ENCODE results near the gene MEGF6. TPM values are rescaled to one million over a fixed set of nuclear protein-coding genes. Genes with fewer than 3 reads are reported as not detected.

The MEGF6 gene
- total RNA-seq, 2 donors from 2014 or later = 67.3 to 82.5 TPM

- Histone ChIP-seq H3K27me3 (replicated peaks; ENCODE audit: insufficient read depth) (no peaks in the 10 kb centered on the region), H3K4me1 (replicated peaks) (no peaks in the 10 kb centered on the region), H3K9me3 (no peaks in the 10 kb centered on the region), H3K36me3 (peaks cover 4 to 6% of the 10 kb centered on the region in 2 donors), H3K4me3 (no peak overlapping the region), H3K27ac (no peak overlapping the region)
- TF ChIP-seq POLR2A (IDR thresholded peaks at IDR 0.05) (no peak), POLR2AphosphoS5 (IDR thresholded peaks at IDR 0.05) (no peak), CTCF (IDR thresholded peaks at IDR 0.05) (no peak)
- 94% methylated on average over 26 of the region's 26 CpGs for WGBS
- DNase-seq (ENCODE audit: low spot score) = no peak
- intact Hi-C loops (cut with DNase I) = no loop called here
Observed at GRCh38 chr1:3641046-3641760, 29.9 kb upstream of the MEGF6 start.

- no peak for DNase-seq (ENCODE audit: low spot score)
- TF ChIP-seq POLR2AphosphoS5 (IDR thresholded peaks at IDR 0.05) = no peak
- TF ChIP-seq POLR2A (IDR thresholded peaks at IDR 0.05) = no peak
- TF ChIP-seq CTCF (IDR thresholded peaks at IDR 0.05) = no peak
Observed at GRCh38 chr1:3640121-3640837, 29.0 kb upstream of the MEGF6 start.

GRCh38 chr1:3639397-3639911 is 28.1 kb upstream of the MEGF6 start:
- H3K36me3 ChIP-seq = peaks cover 4 to 6% of the 10 kb centered on the region in 2 donors
- no peak overlapping the region for H3K27ac ChIP-seq
- DNase-seq (ENCODE audit: low spot score) = no peak
- no peaks in the 10 kb centered on the region for H3K9me3 ChIP-seq
- WGBS = 92% methylated on average over 23 of the region's 23 CpGs
- H3K4me3 ChIP-seq = no peak overlapping the region
- no peaks in the 10 kb centered on the region for H3K4me1 ChIP-seq (replicated peaks)
- intact Hi-C loops (cut with DNase I) = no loop called here
- TF ChIP-seq POLR2A (IDR thresholded peaks at IDR 0.05) (no peak), CTCF (IDR thresholded peaks at IDR 0.05) (no peak), POLR2AphosphoS5 (IDR thresholded peaks at IDR 0.05) (no peak)
- H3K27me3 ChIP-seq (replicated peaks; ENCODE audit: insufficient read depth) = no peaks in the 10 kb centered on the region

More at GRCh38 chr1:3640121-3640837, 29.0 kb upstream of the MEGF6 start:
- Histone ChIP-seq H3K36me3 (peaks cover 4 to 6% of the 10 kb centered on the region in 2 donors), H3K9me3 (no peaks in the 10 kb centered on the region), H3K27me3 (replicated peaks; ENCODE audit: insufficient read depth) (no peaks in the 10 kb centered on the region), H3K27ac (no peak overlapping the region), H3K4me3 (no peak overlapping the region), H3K4me1 (replicated peaks) (no peaks in the 10 kb centered on the region)
- WGBS = 88% methylated on average over 29 of the region's 36 CpGs
- intact Hi-C loops (cut with DNase I) = no loop called here

- peaks cover 4 to 6% of the 10 kb centered on the region in 2 donors for H3K36me3 ChIP-seq
Observed at GRCh38 chr1:3638676-3639075, 27.4 kb upstream of the MEGF6 start.

More at GRCh38 chr1:3638676-3639075, 27.4 kb upstream of the MEGF6 start:
- Histone ChIP-seq H3K9me3 (no peaks in the 10 kb centered on the region), H3K4me3 (no peak overlapping the region), H3K4me1 (replicated peaks) (no peaks in the 10 kb centered on the region), H3K27ac (no peak overlapping the region), H3K27me3 (replicated peaks; ENCODE audit: insufficient read depth) (no peaks in the 10 kb centered on the region)
- 96% methylated on average over 15 of the region's 15 CpGs for WGBS
- no peak for DNase-seq (ENCODE audit: low spot score)
- intact Hi-C loops (cut with DNase I) = no loop called here
- TF ChIP-seq POLR2A (IDR thresholded peaks at IDR 0.05) (no peak), CTCF (IDR thresholded peaks at IDR 0.05) (no peak), POLR2AphosphoS5 (IDR thresholded peaks at IDR 0.05) (no peak)
